PFSK-1 (cell line): ENCODE results near the gene BAIAP2L1.

Experiments used
- POLR2AphosphoS5 ChIP-seq: IDR thresholded peaks from 2 replicates; pipeline ENCODE4 v1.6.1; 2012; ENCODE audit warnings: low read depth, mild to moderate bottlenecking, control low read depth, low read length, moderate library complexity
- SIN3A ChIP-seq: IDR thresholded peaks from 2 replicates; pipeline ENCODE4 v1.6.1; 2012; ENCODE audit warnings: mild to moderate bottlenecking, low read length, moderate library complexity, borderline replicate concordance; ENCODE audit not compliant: insufficient read depth
- TAF1 ChIP-seq: IDR thresholded peaks from 2 replicates; pipeline ENCODE4 v1.6.1; 2012; ENCODE audit warnings: low read length, control low read depth, borderline replicate concordance; ENCODE audit not compliant: insufficient read depth
- TF ChIP-seq, protein P1 (sequence below), 2 experiments: IDR thresholded peaks; 2 replicates each; pipeline versions ENCODE4 v1.6.1 to v1.8.0; 2011 to 2012; ENCODE audit warnings: low read depth in 2 of 2, low read length in 2 of 2, control low read depth in 1 of 2, inconsistent platforms in 1 of 2, mild to moderate bottlenecking in 1 of 2, moderate library complexity in 1 of 2; ENCODE audit not compliant: insufficient read depth in 1 of 2

DNA sequence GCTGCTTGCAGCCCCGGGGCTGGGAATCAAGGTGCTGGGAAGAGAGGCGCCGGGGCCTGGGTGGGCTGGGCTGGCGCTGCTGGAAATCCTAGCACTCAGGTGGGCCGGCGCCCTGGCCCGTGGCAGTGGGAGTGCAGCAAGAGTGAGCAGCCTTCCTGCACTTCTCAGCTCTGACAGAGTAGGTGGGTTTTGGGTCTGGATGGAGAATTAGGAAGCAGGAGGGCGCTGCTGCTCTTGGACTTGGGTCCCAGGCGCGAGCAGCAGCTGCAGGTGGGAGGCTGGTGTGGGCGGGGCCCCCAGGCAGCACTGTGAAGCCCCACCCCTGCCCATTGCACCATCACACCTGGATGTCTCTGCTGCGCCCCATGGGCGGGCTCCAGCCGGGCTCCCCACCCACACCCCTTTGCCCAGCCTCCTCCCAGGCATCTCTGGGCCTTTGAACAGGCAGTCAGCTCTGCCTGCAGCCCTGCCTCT lies 113.4 kb downstream of the BAIAP2L1 start:
- no peak for TF ChIP-seq POLR2AphosphoS5
- TF ChIP-seq, protein P1, sequence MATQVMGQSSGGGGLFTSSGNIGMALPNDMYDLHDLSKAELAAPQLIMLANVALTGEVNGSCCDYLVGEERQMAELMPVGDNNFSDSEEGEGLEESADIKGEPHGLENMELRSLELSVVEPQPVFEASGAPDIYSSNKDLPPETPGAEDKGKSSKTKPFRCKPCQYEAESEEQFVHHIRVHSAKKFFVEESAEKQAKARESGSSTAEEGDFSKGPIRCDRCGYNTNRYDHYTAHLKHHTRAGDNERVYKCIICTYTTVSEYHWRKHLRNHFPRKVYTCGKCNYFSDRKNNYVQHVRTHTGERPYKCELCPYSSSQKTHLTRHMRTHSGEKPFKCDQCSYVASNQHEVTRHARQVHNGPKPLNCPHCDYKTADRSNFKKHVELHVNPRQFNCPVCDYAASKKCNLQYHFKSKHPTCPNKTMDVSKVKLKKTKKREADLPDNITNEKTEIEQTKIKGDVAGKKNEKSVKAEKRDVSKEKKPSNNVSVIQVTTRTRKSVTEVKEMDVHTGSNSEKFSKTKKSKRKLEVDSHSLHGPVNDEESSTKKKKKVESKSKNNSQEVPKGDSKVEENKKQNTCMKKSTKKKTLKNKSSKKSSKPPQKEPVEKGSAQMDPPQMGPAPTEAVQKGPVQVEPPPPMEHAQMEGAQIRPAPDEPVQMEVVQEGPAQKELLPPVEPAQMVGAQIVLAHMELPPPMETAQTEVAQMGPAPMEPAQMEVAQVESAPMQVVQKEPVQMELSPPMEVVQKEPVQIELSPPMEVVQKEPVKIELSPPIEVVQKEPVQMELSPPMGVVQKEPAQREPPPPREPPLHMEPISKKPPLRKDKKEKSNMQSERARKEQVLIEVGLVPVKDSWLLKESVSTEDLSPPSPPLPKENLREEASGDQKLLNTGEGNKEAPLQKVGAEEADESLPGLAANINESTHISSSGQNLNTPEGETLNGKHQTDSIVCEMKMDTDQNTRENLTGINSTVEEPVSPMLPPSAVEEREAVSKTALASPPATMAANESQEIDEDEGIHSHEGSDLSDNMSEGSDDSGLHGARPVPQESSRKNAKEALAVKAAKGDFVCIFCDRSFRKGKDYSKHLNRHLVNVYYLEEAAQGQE (IDR thresholded peaks at IDR 0.05; ENCODE audit: insufficient read depth in 1 of 2, low read depth in 2 of 2, low read length in 2 of 2) = no peak
- no peak for TF ChIP-seq TAF1
- no peak for TF ChIP-seq SIN3A
